ENCODE data around the gene LIPI. TPM values are rescaled to one million over a fixed set of nuclear protein-coding genes. Genes with fewer than 3 reads are reported as not detected.

LIPI gene
- total and polyA plus RNA-seq, 10 of the 15 experiments (the other 5 are each of a cell fraction or from before 2014, with no cell fraction given), result 0.05 to 0.32 (median 0.10) TPM; not detected in 5

- FAIRE-seq (no peak), ATAC-seq (no peak), DNase-seq (ENCODE audit: low read depth, low spot score) (no peak)
- SMC1A ChIA-PET (ENCODE audit: uncharacterized antibody, unreplicated experiment), result no interaction called here
- H2AFZ ChIP-seq (ENCODE audit: control insufficient read depth, low read depth, low read length), result no peak overlapping the region
- intact Hi-C loops (cut with micrococcal nuclease; ENCODE audit: unreplicated experiment), result no loop called here
- H3K36me3 ChIP-seq (ENCODE audit: control insufficient read depth in 2 of 2, insufficient read depth in 2 of 2, low read length in 1 of 2), result no peaks in the 10 kb centered on the region
- H3K9me3 ChIP-seq (replicated peaks; ENCODE audit: control insufficient read depth, insufficient read depth, low read length), result no peaks in the 10 kb centered on the region; the same call in 2 of the 3 replicates
- 41% methylated on average over 5 of the region's 5 CpGs for WGBS (ENCODE audit: insufficient coverage, insufficient replicate concordance, low lambda C conversion rate, missing lambda C conversion rate)
- no TSS peak for BruUV-seq (replicated peaks)
- H3K79me2 ChIP-seq (ENCODE audit: control insufficient read depth, insufficient read depth, low read length), result no peaks in the 10 kb centered on the region
- in situ Hi-C loops (cut with MboI), result no loop called here
- H3K9ac ChIP-seq (ENCODE audit: control insufficient read depth, insufficient read depth, low read length), result no peak overlapping the region
- H3K4me2 ChIP-seq (ENCODE audit: control insufficient read depth, insufficient read depth), result no peak overlapping the region
- no peaks in the 10 kb centered on the region for H4K20me1 ChIP-seq (ENCODE audit: control insufficient read depth, insufficient read depth)
- no peak for TF ChIP-seq POLR2A (IDR thresholded peaks at IDR 0.05; ENCODE audit: low read depth, low read length)
- TF ChIP-seq ZNF622 (IDR thresholded peaks at IDR 0.05), result no peak
- no peak for TF ChIP-seq CBFB (IDR thresholded peaks at IDR 0.05; ENCODE audit: low read depth)
- no peak for TF ChIP-seq E2F8 (IDR thresholded peaks at IDR 0.05; ENCODE audit: low read depth, partially characterized antibody)
- TF ChIP-seq GABPA (IDR thresholded peaks at IDR 0.05; ENCODE audit: low read depth), result no peak
- no peak for TF ChIP-seq MXI1 (IDR thresholded peaks at IDR 0.05; ENCODE audit: low read depth, low read length)
- no peak for TF ChIP-seq NFYA (IDR thresholded peaks at IDR 0.05; ENCODE audit: borderline replicate concordance, low read depth, low read length)
- TF ChIP-seq POLR2AphosphoS5 (IDR thresholded peaks at IDR 0.05; ENCODE audit: low read length), result no peak
- TF ChIP-seq ATF2 (IDR thresholded peaks at IDR 0.05; ENCODE audit: low read length), result no peak
- no peak for TF ChIP-seq BCL11A (IDR thresholded peaks at IDR 0.05; ENCODE audit: low read depth, low read length)
- no peak for TF ChIP-seq CREB1 (IDR thresholded peaks at IDR 0.05; ENCODE audit: low read depth)
- no peak for TF ChIP-seq HDGF (IDR thresholded peaks at IDR 0.05)
- TF ChIP-seq CHD1 (IDR thresholded peaks at IDR 0.05; ENCODE audit: low read depth, low read length), result no peak
- no peak for TF ChIP-seq PAX8 (IDR thresholded peaks at IDR 0.05)
- no peak for TF ChIP-seq CHD4 (IDR thresholded peaks at IDR 0.05)
- no peak for TF ChIP-seq ZBTB4 (CRISPR knock-in tag; IDR thresholded peaks at IDR 0.05)
- no peak for TF ChIP-seq KAT2A (conservative IDR thresholded peaks at IDR 0.05; ENCODE audit: control insufficient read depth, low read depth, low read length)
- TF ChIP-seq TCF12 (IDR thresholded peaks at IDR 0.05; ENCODE audit: low read depth, low read length), result no peak
- POLR2A ChIA-PET, result no interaction called here
- RAD21 ChIA-PET (ENCODE audit: unreplicated experiment), result no interaction called here
- H3K4me3 ChIP-seq, result no peak overlapping the region
- CTCF ChIA-PET, result no interaction called here
- H3K27ac ChIP-seq (ENCODE audit: control insufficient read depth, insufficient read depth), result no peak overlapping the region
- H3K27me3 ChIP-seq (replicated peaks in 1 of 2; ENCODE audit: control insufficient read depth in 2 of 2, insufficient read depth in 2 of 2, low read length in 1 of 2), result no peaks in the 10 kb centered on the region
- peaks cover 2% of the 10 kb centered on the region; the same call in 1 of the 2 replicates for H3K4me1 ChIP-seq (ENCODE audit: control insufficient read depth, insufficient read depth, low read length)
These were observed 89.0 kb downstream of the LIPI start for GRCh38 chr21:14121719-14122118.
